HCT116 (cell line): ENCODE data around the gene PNKP. TPM values are rescaled to one million over a fixed set of nuclear protein-coding genes. Genes with fewer than 3 reads are reported as not detected.

Experiments used
- ATAC-seq: fragments of 200-7000 bp; cut with Tn5 transposase; 2 replicates; pipeline ENCODE4 v1.9.1; 2020; ENCODE audit warnings: mild to moderate bottlenecking, moderate library complexity
- BruUV-seq: library from RNA; stranded (reverse); fragments of 400-500 nt; replicated peaks from 2 replicates; lab custom pipeline; 2021; lab: Mats Ljungman, UMichigan
- CTCF ChIA-PET: fragments of 300-600 bp; sonication (Branson Sonifier 250); formaldehyde crosslinking; loops from one replicate; lab custom pipeline; 2021; ENCODE audit warnings: antibody characterized with exemption; lab: Charles Lee
- POLR2A ChIA-PET: fragments of 300-600, 350-600 bp; sonication (Branson Sonifier 250); formaldehyde crosslinking; loops from one replicate; lab custom pipeline; 2021; ENCODE audit warnings: antibody characterized with exemption; lab: Charles Lee
- RAD21 ChIA-PET, 2 experiments: fragments of 300-600 bp; sonication (Branson Sonifier 250); formaldehyde crosslinking; loops; one replicate each; lab custom pipeline; 2023; ENCODE audit warnings: low total read pairs in 2 of 2; ENCODE audit not compliant: uncharacterized antibody in 2 of 2, unreplicated experiment in 2 of 2, low non-redundant PET in 1 of 2; lab: Charles Lee
- DNase-seq: peaks from one replicate; pipeline ENCODE4 v3.0.0-alpha.2; 2010; ENCODE audit warnings: low read depth, low spot score
- H2AFZ ChIP-seq: fragments of 200-600 bp; shearing (Covaris generic), sonication (generic); 2 replicates; pipeline ENCODE4 v1.6.1; 2017; ENCODE audit warnings: low read depth, mixed run types, mixed read lengths, antibody characterized with exemption, low read length; ENCODE audit not compliant: poor library complexity, severe bottlenecking
- H3K27ac ChIP-seq: 2 replicates; pipeline ENCODE4 v1.5.1; 2012; ENCODE audit warnings: low read depth, low read length
- H3K27me3 ChIP-seq: fragments of 200-600 bp; sonication (generic); 2 replicates; pipeline ENCODE4 v1.6.1; 2016; ENCODE audit warnings: mixed run types, low read length, mixed read lengths; ENCODE audit not compliant: insufficient read depth
- H3K36me3 ChIP-seq, 2 experiments: fragments of 200-500 bp in 1 of 2; fragments of 200-600 bp in 1 of 2; sonication (Bioruptor generic) in 1 of 2; sonication (generic) in 1 of 2; 2 replicates each; pipeline versions ENCODE4 v1.5.1 to v1.6.1; 2014 to 2016; ENCODE audit warnings: low read length in 2 of 2, inconsistent platforms in 1 of 2, mixed read lengths in 1 of 2, mixed run types in 1 of 2; ENCODE audit not compliant: insufficient read depth in 2 of 2, control insufficient read depth in 1 of 2
- H3K4me1 ChIP-seq, 2 experiments: fragments of 200-600 bp in 1 of 2; sonication (generic) in 1 of 2; 2 replicates each; pipeline versions ENCODE4 v1.5.1 to v1.6.1; 2012 to 2017; ENCODE audit warnings: low read length in 2 of 2, inconsistent platforms in 1 of 2, mild to moderate bottlenecking in 1 of 2, mixed read lengths in 1 of 2, mixed run types in 1 of 2, moderate library complexity in 1 of 2; ENCODE audit not compliant: insufficient read depth in 2 of 2, control insufficient read depth in 1 of 2
- H3K4me2 ChIP-seq: fragments of 200-600 bp; sonication (generic); 2 replicates; pipeline ENCODE4 v1.6.1; 2017; ENCODE audit warnings: mixed run types, low read length, mixed read lengths
- H3K4me3 ChIP-seq, 2 experiments: fragments of 200-600 bp in 1 of 2; sonication (generic) in 1 of 2; replicated peaks in 1 of 2; 2 replicates each; pipeline ENCODE4 v1.5.1; 2011 to 2016; ENCODE audit warnings: low read length in 2 of 2, control low read depth in 1 of 2, low read depth in 1 of 2, mild to moderate bottlenecking in 1 of 2, mixed read lengths in 1 of 2, mixed run types in 1 of 2
- H3K79me2 ChIP-seq: fragments of 200-600 bp; sonication (generic); 2 replicates; pipeline ENCODE4 v1.6.1; 2017; ENCODE audit warnings: mild to moderate bottlenecking, mixed run types, low read length, moderate library complexity, mixed read lengths; ENCODE audit not compliant: insufficient read depth
- H3K9ac ChIP-seq: fragments of 200-600 bp; sonication (generic); 2 replicates; pipeline ENCODE4 v1.6.1; 2016; ENCODE audit warnings: low read length, mixed read lengths
- H3K9me2 ChIP-seq: fragments of 200-600 bp; sonication (generic), shearing (Covaris generic); 2 replicates; pipeline ENCODE4 v1.6.1; 2017; ENCODE audit warnings: mixed run types, mild to moderate bottlenecking, moderate library complexity; ENCODE audit not compliant: insufficient read depth
- H3K9me3 ChIP-seq, 2 experiments: fragments of 200-500 bp in 1 of 2; fragments of 200-600 bp in 1 of 2; sonication (Bioruptor generic) in 1 of 2; sonication (generic) in 1 of 2; 2 replicates each; pipeline ENCODE4 v1.6.1; 2014 to 2017; ENCODE audit warnings: low read length in 2 of 2, mixed read lengths in 2 of 2, inconsistent platforms in 1 of 2, low read depth in 1 of 2, mild to moderate bottlenecking in 1 of 2, mixed run types in 1 of 2, moderate library complexity in 1 of 2; ENCODE audit not compliant: control insufficient read depth in 1 of 2, insufficient read depth in 1 of 2
- H4K20me1 ChIP-seq: fragments of 200-600 bp; sonication (generic), shearing (Covaris generic); 2 replicates; pipeline ENCODE4 v1.6.1; 2017; ENCODE audit warnings: mixed run types, mild to moderate bottlenecking, moderate library complexity; ENCODE audit not compliant: insufficient read depth
- ATF3 ChIP-seq: IDR thresholded peaks from 2 replicates; pipeline ENCODE4 v1.6.1; 2012
- CEBPB ChIP-seq: IDR thresholded peaks from 2 replicates; pipeline ENCODE4 v1.6.1; 2012; ENCODE audit warnings: low read depth
- CTCF ChIP-seq, 3 experiments: fragments of 200-600 bp in 1 of 3; sonication (generic) in 1 of 3; IDR thresholded peaks in 2 of 3; conservative IDR thresholded peaks in 1 of 3; 2 replicates each; pipeline ENCODE4 v1.5.1; 2012 to 2017; ENCODE audit warnings: low read depth in 2 of 3, low read length in 2 of 3, antibody characterized with exemption in 1 of 3, borderline replicate concordance in 1 of 3, control low read depth in 1 of 3, mild to moderate bottlenecking in 1 of 3, mixed read lengths in 1 of 3, mixed run types in 1 of 3, moderate library complexity in 1 of 3; ENCODE audit not compliant: insufficient read depth in 1 of 3
- EGR1 ChIP-seq: IDR thresholded peaks from 2 replicates; pipeline ENCODE4 v1.6.1; 2012; ENCODE audit warnings: low read depth
- ELF1 ChIP-seq: IDR thresholded peaks from 2 replicates; pipeline ENCODE4 v1.6.1; 2012; ENCODE audit warnings: low read depth, borderline replicate concordance
- EZH2 ChIP-seq: fragments of 200-600 bp; sonication (generic); IDR thresholded peaks from 2 replicates; pipeline ENCODE4 v1.6.1; 2017; ENCODE audit warnings: antibody characterized with exemption, mixed run types
- EZH2phosphoT487 ChIP-seq: fragments of 200-600 bp; IDR thresholded peaks from 2 replicates; pipeline ENCODE4 v1.6.1; 2018; ENCODE audit warnings: antibody characterized with exemption, borderline replicate concordance
- FOSL1 ChIP-seq: IDR thresholded peaks from 2 replicates; pipeline ENCODE4 v1.6.1; 2012; ENCODE audit warnings: low read depth
- JUND ChIP-seq: IDR thresholded peaks from 2 replicates; pipeline ENCODE4 v1.6.1; 2012
- MAX ChIP-seq: IDR thresholded peaks from 2 replicates; pipeline ENCODE4 v1.6.1; 2012
- POLR2A ChIP-seq: IDR thresholded peaks from 2 replicates; pipeline ENCODE4 v1.7.0; 2011; ENCODE audit warnings: borderline replicate concordance; ENCODE audit not compliant: insufficient read depth, insufficient read length; ENCODE audit errors: extremely low read depth
- RAD21 ChIP-seq: IDR thresholded peaks from 2 replicates; pipeline ENCODE4 v1.6.1; 2012; ENCODE audit warnings: low read depth, mild to moderate bottlenecking
- REST ChIP-seq: IDR thresholded peaks from 2 replicates; pipeline ENCODE4 v1.6.1; 2012; ENCODE audit warnings: low read depth
- SIN3A ChIP-seq: IDR thresholded peaks from 2 replicates; pipeline ENCODE4 v1.6.1; 2012; ENCODE audit warnings: low read depth
- SP1 ChIP-seq: IDR thresholded peaks from 2 replicates; pipeline ENCODE4 v1.6.1; 2012; ENCODE audit warnings: low read depth
- YY1 ChIP-seq: IDR thresholded peaks from 2 replicates; pipeline ENCODE4 v1.6.1; 2011; ENCODE audit warnings: low read length, low read depth, moderate library complexity, mild to moderate bottlenecking; ENCODE audit not compliant: insufficient replicate concordance; ENCODE audit errors: extremely low read depth
- ZBTB33 ChIP-seq: IDR thresholded peaks from 2 replicates; pipeline ENCODE4 v1.6.1; 2011; ENCODE audit warnings: mild to moderate bottlenecking, low read length, moderate library complexity; ENCODE audit not compliant: insufficient replicate concordance; ENCODE audit errors: extremely low read depth
- ZFX ChIP-seq: fragments of 450-650 bp; IDR thresholded peaks from 2 replicates; pipeline ENCODE4 v1.6.1; 2017
- ZNF274 ChIP-seq: fragments of 200-500 bp; sonication (Bioruptor generic); IDR thresholded peaks from 2 replicates; pipeline ENCODE4 v1.6.1; 2014; ENCODE audit warnings: mild to moderate bottlenecking, low read depth, low read length, inconsistent platforms
- intact Hi-C: fragments of 100-400 bp; cut with micrococcal nuclease; formaldehyde crosslinking; loops from 2 replicates; pipeline ENCODE4 v1.10.0; 2022
- total RNA-seq: library from RNA; stranded (reverse); gene quantifications from one replicate; pipeline ENCODE4 v1.2.1, GENCODE V29; 2021; ENCODE audit not compliant: unreplicated experiment

Gene PNKP
- total RNA-seq, 1 experiment from 2014 or later, result 129 TPM

- no TSS peak for BruUV-seq
- intact Hi-C loops, result no loop called here
- DNase-seq (no peak), ATAC-seq (no peak)
- peaks cover 12 to 18% of the 10 kb centered on the region in 2 experiments for H3K36me3 ChIP-seq
- H3K79me2 ChIP-seq, result peaks cover 16% of the 10 kb centered on the region
- H3K9ac ChIP-seq, result no peak overlapping the region
- H4K20me1 ChIP-seq, result no peaks in the 10 kb centered on the region
- H2AFZ ChIP-seq, result no peak overlapping the region
- no peak overlapping the region for H3K4me3 ChIP-seq
- peaks cover 0 to 6% of the 10 kb centered on the region in 2 experiments; a peak in 1 of 4 replicates for H3K9me3 ChIP-seq
- H3K4me2 ChIP-seq, result no peak overlapping the region
- peaks cover 10 to 28% of the 10 kb centered on the region in 2 experiments for H3K4me1 ChIP-seq
- no peak for TF ChIP-seq POLR2A
- no peak for TF ChIP-seq CEBPB
- TF ChIP-seq JUND, result no peak
- TF ChIP-seq EZH2phosphoT487, result no peak
- TF ChIP-seq SP1, result no peak
- no peak for TF ChIP-seq REST
- TF ChIP-seq SIN3A, result no peak
- no peak for TF ChIP-seq MAX
- no peak for TF ChIP-seq ZFX
- TF ChIP-seq FOSL1, result no peak
- no peak for TF ChIP-seq ZNF274
- TF ChIP-seq EGR1, result no peak
- TF ChIP-seq ELF1, result no peak
- no peak for TF ChIP-seq CTCF (IDR thresholded peaks at IDR 0.05 in 2 of 3, conservative IDR thresholded peaks at IDR 0.05 in 1 of 3; ENCODE audit: borderline replicate concordance in 1 of 3, insufficient read depth in 1 of 3, low read depth in 2 of 3, low read length in 2 of 3)
- no peak for TF ChIP-seq ATF3
- no peak for TF ChIP-seq ZBTB33
- no peak for TF ChIP-seq RAD21
- no peak for TF ChIP-seq YY1
- TF ChIP-seq EZH2, result no peak
- H3K27me3 ChIP-seq, result no peaks in the 10 kb centered on the region
- POLR2A ChIA-PET, result no interaction called here
- RAD21 ChIA-PET, result no interaction called here
- CTCF ChIA-PET, result no interaction called here
- H3K27ac ChIP-seq, result no peak overlapping the region
- H3K9me2 ChIP-seq, result no peaks in the 10 kb centered on the region
Measured at GRCh38 chr19:49880162-49880869, 12.9 kb upstream of the PNKP start.
